SK-N-SH (cell line): ENCODE measurements around the gene USP32. TPM values are rescaled to one million over a fixed set of nuclear protein-coding genes. Genes with fewer than 3 reads are reported as not detected.
A peak's percentile ranks its signal among the peaks of the same experiment; 100 is the strongest.

Source experiments
- CTCF ChIA-PET: fragments of 300-600, 350-600 bp; formaldehyde crosslinking; extraction: SDS; loops from one replicate; lab custom pipeline; 2021; lab: Yijun Ruan, JAX
- POLR2A ChIA-PET: fragments of 350-600 bp; sonication (Branson Sonifier 250); formaldehyde crosslinking; extraction: SDS; loops from one replicate; lab custom pipeline; 2020; ENCODE audit warnings: antibody characterized with exemption, inconsistent platforms; lab: Yijun Ruan, JAX
- DNase-seq: peaks from one replicate; pipeline ENCODE4 v3.0.0; 2012
- H2AFZ ChIP-seq: fragments of 200-600 bp; sonication (generic); 2 replicates; pipeline ENCODE4 v1.8.1; 2016; ENCODE audit warnings: antibody characterized with exemption, mild to moderate bottlenecking, low read depth
- H3F3A ChIP-seq: fragments of 200-600 bp; sonication (generic); replicated peaks from 2 replicates; pipeline ENCODE3; 2016; ENCODE audit warnings: antibody characterized with exemption, mild to moderate bottlenecking; ENCODE audit not compliant: insufficient read depth
- H3K27ac ChIP-seq, 2 experiments: fragments of 200-500 bp in 1 of 2; fragments of 200-600 bp in 1 of 2; sonication (Bioruptor generic) in 1 of 2; sonication (generic), shearing (Covaris generic) in 1 of 2; 2 replicates each; pipeline versions ENCODE4 v1.5.1 to v1.6.1; 2014 to 2016; ENCODE audit warnings: low read depth in 2 of 2, inconsistent platforms in 1 of 2, low read length in 1 of 2, mild to moderate bottlenecking in 1 of 2, mixed read lengths in 1 of 2
- H3K27me3 ChIP-seq: fragments of 200-600 bp; sonication (generic), shearing (Covaris generic); 2 replicates; pipeline ENCODE4 v1.6.1; 2016; ENCODE audit warnings: mixed run types; ENCODE audit not compliant: insufficient read depth
- H3K36me3 ChIP-seq, 2 experiments: fragments of 200-500 bp in 1 of 2; fragments of 200-600 bp in 1 of 2; sonication (Bioruptor generic) in 1 of 2; sonication (generic) in 1 of 2; replicated peaks in 1 of 2; 2 replicates each; pipeline versions ENCODE3 to v1.5.1; 2014 to 2016; ENCODE audit warnings: low read length in 1 of 2, mild to moderate bottlenecking in 1 of 2; ENCODE audit not compliant: insufficient read depth in 2 of 2, control insufficient read depth in 1 of 2
- H3K4me1 ChIP-seq, 2 experiments: fragments of 200-500 bp in 1 of 2; fragments of 200-600 bp in 1 of 2; sonication (Bioruptor generic) in 1 of 2; sonication (generic), shearing (Covaris generic) in 1 of 2; 2 replicates each; pipeline versions ENCODE4 v1.5.1 to v1.6.1; 2014 to 2016; ENCODE audit warnings: low read depth in 1 of 2, low read length in 1 of 2, mixed run types in 1 of 2; ENCODE audit not compliant: insufficient read depth in 2 of 2, control insufficient read depth in 1 of 2
- H3K4me2 ChIP-seq: fragments of 200-600 bp; sonication (generic), shearing (Covaris generic); 2 replicates; pipeline ENCODE4 v1.6.1; 2017; ENCODE audit warnings: mixed run types
- H3K4me3 ChIP-seq, 2 experiments: fragments of 200-500 bp in 1 of 2; fragments of 200-600 bp in 1 of 2; sonication (Bioruptor generic) in 1 of 2; sonication (generic), shearing (Covaris generic) in 1 of 2; 2 replicates each; pipeline versions ENCODE4 v1.5.1 to v1.8.1; 2014 to 2016; ENCODE audit warnings: low read depth in 2 of 2, inconsistent platforms in 1 of 2, low read length in 1 of 2, mild to moderate bottlenecking in 1 of 2, mixed read lengths in 1 of 2, moderate library complexity in 1 of 2
- H3K79me2 ChIP-seq: fragments of 200-600 bp; sonication (generic); 2 replicates; pipeline ENCODE4 v1.8.1; 2017; ENCODE audit warnings: mild to moderate bottlenecking; ENCODE audit not compliant: insufficient read depth
- H3K9ac ChIP-seq: fragments of 200-600 bp; sonication (generic); 2 replicates; pipeline ENCODE4 v1.6.1; 2017; ENCODE audit warnings: mixed run types
- H3K9me2 ChIP-seq: fragments of 200-600 bp; sonication (generic); 2 replicates; pipeline ENCODE4 v1.6.1; 2017; ENCODE audit warnings: mixed run types
- H3K9me3 ChIP-seq: fragments of 200-600 bp; sonication (generic); 2 replicates; pipeline ENCODE4 v1.6.1; 2017; ENCODE audit warnings: mixed run types, mild to moderate bottlenecking, moderate library complexity
- H4K20me1 ChIP-seq: fragments of 200-600 bp; sonication (generic); 2 replicates; pipeline ENCODE4 v1.6.1; 2017; ENCODE audit warnings: mild to moderate bottlenecking, mixed run types; ENCODE audit not compliant: insufficient read depth
- EP300 ChIP-seq, 2 experiments: IDR thresholded peaks; 2 replicates each; pipeline versions ENCODE4 v1.4.0 to v1.6.1; 2012; ENCODE audit warnings: borderline replicate concordance in 1 of 2, low read depth in 1 of 2, low read length in 1 of 2
- FOXJ3 ChIP-seq: sonication (generic); formaldehyde crosslinking; IDR thresholded peaks from 2 replicates; pipeline ENCODE4 v1.5.1; 2020; ENCODE audit warnings: mild to moderate bottlenecking, missing genetic modification reagents
- GABPA ChIP-seq: IDR thresholded peaks from 2 replicates; pipeline ENCODE4 v1.4.0; 2012; ENCODE audit warnings: low read depth, mild to moderate bottlenecking
- GATA2 ChIP-seq: sonication (generic); formaldehyde crosslinking; IDR thresholded peaks from 2 replicates; pipeline ENCODE4 v1.5.0; 2020; ENCODE audit warnings: mild to moderate bottlenecking, missing genetic modification reagents
- JUND ChIP-seq: IDR thresholded peaks from 2 replicates; pipeline ENCODE4 v1.4.0; 2012
- MAX ChIP-seq: IDR thresholded peaks from 2 replicates; pipeline ENCODE4 v1.4.0; 2012; ENCODE audit warnings: low read depth
- MEF2A ChIP-seq: IDR thresholded peaks from 2 replicates; pipeline ENCODE4 v1.4.0; 2012; ENCODE audit warnings: low read depth, borderline replicate concordance
- MXI1 ChIP-seq: IDR thresholded peaks from 2 replicates; pipeline ENCODE4 v1.6.1; 2012; ENCODE audit warnings: mild to moderate bottlenecking, low read depth, low read length, improper control_type of control experiment
- NRF1 ChIP-seq: IDR thresholded peaks from 2 replicates; pipeline ENCODE4 v1.6.1; 2012; ENCODE audit warnings: low read depth, mild to moderate bottlenecking, low read length
- RFX5 ChIP-seq: IDR thresholded peaks from 2 replicates; pipeline ENCODE4 v1.6.1; 2012; ENCODE audit warnings: mild to moderate bottlenecking, improper control_type of control experiment, low read length
- TEAD4 ChIP-seq: IDR thresholded peaks from 2 replicates; pipeline ENCODE4 v1.4.0; 2012; ENCODE audit warnings: mild to moderate bottlenecking, borderline replicate concordance; ENCODE audit not compliant: insufficient read depth
- USF2 ChIP-seq: fragments of 150-350 bp; IDR thresholded peaks from 2 replicates; pipeline ENCODE4 v1.6.1; 2017; ENCODE audit warnings: antibody characterized with exemption, low read length, low read depth, borderline replicate concordance
- YY1 ChIP-seq: IDR thresholded peaks from 2 replicates; pipeline ENCODE4 v1.4.0; 2012; ENCODE audit warnings: low read depth, mild to moderate bottlenecking
- WGBS: methylation state at CpG from one replicate; pipeline ENCODE4 v1.1.6; 2017; ENCODE audit warnings: low lambda C conversion rate; 5-methylcytosine and 5-hydroxymethylcytosine counted together
- polyA plus RNA-seq, 3 experiments: library from polyadenylated mRNA; depleted of rRNA; stranded (reverse); fragments of >200 nt; gene quantifications; 2 replicates each; pipeline ENCODE4 v1.2.3, GENCODE V29; 2012
- TF ChIP-seq, protein P1 (sequence below): IDR thresholded peaks from 2 replicates; pipeline ENCODE4 v1.4.0; 2012; ENCODE audit warnings: low read depth, borderline replicate concordance
- TF ChIP-seq, protein P2 (sequence below): IDR thresholded peaks from 2 replicates; pipeline ENCODE4 v1.6.1; 2012; ENCODE audit warnings: mild to moderate bottlenecking, low read depth, low read length, moderate library complexity
- TF ChIP-seq, protein P3 (sequence below): fragments of 150-350 bp; IDR thresholded peaks from 2 replicates; pipeline ENCODE4 v1.6.1; 2016; ENCODE audit warnings: mild to moderate bottlenecking, low read depth, low read length

USP32 gene
- polyA plus RNA-seq, 1 of the 3 experiments (the other 2 are of a cell fraction), result 25.6 TPM

- Histone ChIP-seq H3K36me3 (no peaks in the 10 kb centered on the region), H3K9me3 (no peaks in the 10 kb centered on the region), H3K79me2 (peaks cover 4% of the 10 kb centered on the region; the same call in 1 of the 2 replicates), H3K27ac (no peak overlapping the region), H4K20me1 (no peaks in the 10 kb centered on the region), H3K4me2 (no peak overlapping the region), H3K27me3 (no peaks in the 10 kb centered on the region), H3K9ac (no peak overlapping the region), H3K9me2 (no peaks in the 10 kb centered on the region), H2AFZ (no peak overlapping the region), H3K4me1 (peaks cover 9 to 24% of the 10 kb centered on the region in 2 experiments; a peak in 3 of 4 replicates), H3K4me3 (no peak overlapping the region), H3F3A (peaks cover 12% of the 10 kb centered on the region)
- WGBS, result 81% methylated on average over 63 of the region's 66 CpGs
- POLR2A ChIA-PET, result no interaction called here
- TF ChIP-seq, protein P1, sequence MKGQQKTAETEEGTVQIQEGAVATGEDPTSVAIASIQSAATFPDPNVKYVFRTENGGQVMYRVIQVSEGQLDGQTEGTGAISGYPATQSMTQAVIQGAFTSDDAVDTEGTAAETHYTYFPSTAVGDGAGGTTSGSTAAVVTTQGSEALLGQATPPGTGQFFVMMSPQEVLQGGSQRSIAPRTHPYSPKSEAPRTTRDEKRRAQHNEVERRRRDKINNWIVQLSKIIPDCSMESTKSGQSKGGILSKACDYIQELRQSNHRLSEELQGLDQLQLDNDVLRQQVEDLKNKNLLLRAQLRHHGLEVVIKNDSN, result no peak
- TF ChIP-seq, protein P2, sequence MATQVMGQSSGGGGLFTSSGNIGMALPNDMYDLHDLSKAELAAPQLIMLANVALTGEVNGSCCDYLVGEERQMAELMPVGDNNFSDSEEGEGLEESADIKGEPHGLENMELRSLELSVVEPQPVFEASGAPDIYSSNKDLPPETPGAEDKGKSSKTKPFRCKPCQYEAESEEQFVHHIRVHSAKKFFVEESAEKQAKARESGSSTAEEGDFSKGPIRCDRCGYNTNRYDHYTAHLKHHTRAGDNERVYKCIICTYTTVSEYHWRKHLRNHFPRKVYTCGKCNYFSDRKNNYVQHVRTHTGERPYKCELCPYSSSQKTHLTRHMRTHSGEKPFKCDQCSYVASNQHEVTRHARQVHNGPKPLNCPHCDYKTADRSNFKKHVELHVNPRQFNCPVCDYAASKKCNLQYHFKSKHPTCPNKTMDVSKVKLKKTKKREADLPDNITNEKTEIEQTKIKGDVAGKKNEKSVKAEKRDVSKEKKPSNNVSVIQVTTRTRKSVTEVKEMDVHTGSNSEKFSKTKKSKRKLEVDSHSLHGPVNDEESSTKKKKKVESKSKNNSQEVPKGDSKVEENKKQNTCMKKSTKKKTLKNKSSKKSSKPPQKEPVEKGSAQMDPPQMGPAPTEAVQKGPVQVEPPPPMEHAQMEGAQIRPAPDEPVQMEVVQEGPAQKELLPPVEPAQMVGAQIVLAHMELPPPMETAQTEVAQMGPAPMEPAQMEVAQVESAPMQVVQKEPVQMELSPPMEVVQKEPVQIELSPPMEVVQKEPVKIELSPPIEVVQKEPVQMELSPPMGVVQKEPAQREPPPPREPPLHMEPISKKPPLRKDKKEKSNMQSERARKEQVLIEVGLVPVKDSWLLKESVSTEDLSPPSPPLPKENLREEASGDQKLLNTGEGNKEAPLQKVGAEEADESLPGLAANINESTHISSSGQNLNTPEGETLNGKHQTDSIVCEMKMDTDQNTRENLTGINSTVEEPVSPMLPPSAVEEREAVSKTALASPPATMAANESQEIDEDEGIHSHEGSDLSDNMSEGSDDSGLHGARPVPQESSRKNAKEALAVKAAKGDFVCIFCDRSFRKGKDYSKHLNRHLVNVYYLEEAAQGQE, result peak; percentile 94
- peak; percentile 37; the same call in 1 of the 2 replicates for TF ChIP-seq MEF2A
- DNase-seq, result no peak
- CTCF ChIA-PET, result interaction anchor here (1.4 to 4.1 kb wide), 3 partner anchors 13 to 499 kb away, joined by 5 to 32 read pairs (median 7); no protein-coding TSS in a partner anchor
Measured at GRCh38 chr17:60139438-60140285, 252.3 kb downstream of the USP32 start.

DNA sequence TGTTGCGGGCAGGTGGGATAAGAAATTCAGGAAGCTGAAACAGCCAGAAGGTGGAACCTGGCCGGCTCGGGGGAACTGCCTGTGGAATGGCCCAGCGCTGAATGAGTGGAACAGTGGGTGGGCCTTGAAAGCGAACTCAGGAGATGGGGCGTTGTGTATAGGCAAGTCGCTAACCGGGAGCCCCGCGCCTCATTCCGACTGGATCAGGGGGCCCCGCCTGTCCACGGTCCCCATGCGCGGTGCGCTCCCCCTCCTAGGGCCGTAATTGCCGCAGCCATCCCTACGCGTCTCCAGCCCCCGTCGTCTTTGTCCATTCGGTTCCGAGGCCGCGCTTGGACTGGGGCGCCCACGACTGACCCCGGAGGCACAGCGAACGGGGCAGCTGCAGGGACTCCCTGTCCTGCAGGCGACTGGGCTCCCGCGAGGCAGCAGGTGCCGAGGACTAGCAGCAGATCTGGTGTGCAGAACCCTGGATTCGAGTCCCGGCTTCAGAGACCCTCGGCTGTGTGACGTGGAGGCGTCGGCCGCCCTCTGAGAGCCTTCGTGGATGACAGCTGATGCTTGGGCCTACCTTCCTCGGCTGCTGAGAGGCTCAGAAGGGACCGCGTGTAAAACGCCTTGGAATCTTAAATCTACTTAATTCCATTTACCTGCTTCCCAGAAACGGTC, 253.0 kb downstream of the USP32 start:
- no peak for DNase-seq
- no peaks in the 10 kb centered on the region for H3K9me2 ChIP-seq
- H4K20me1 ChIP-seq, result no peaks in the 10 kb centered on the region
- peaks cover 12% of the 10 kb centered on the region for H3K79me2 ChIP-seq
- CTCF ChIA-PET, result interaction anchor here (1.3 kb wide), 1 partner anchor 11 kb away, joined by 4 read pairs; the partner anchor contains the start of gene CA4
- H2AFZ ChIP-seq, result no peak overlapping the region
- TF ChIP-seq YY1 (no peak), MAX (no peak), GABPA (no peak), GATA2 (CRISPR knock-in tag) (no peak), JUND (no peak), FOXJ3 (no peak), NRF1 (no peak), TEAD4 (no peak), EP300 (IDR thresholded peaks at IDR 0.05; ENCODE audit: borderline replicate concordance in 1 of 2, low read depth in 1 of 2, low read length in 1 of 2) (no peak), RFX5 (no peak), USF2 (no peak), MXI1 (no peak)
- TF ChIP-seq, protein P3, sequence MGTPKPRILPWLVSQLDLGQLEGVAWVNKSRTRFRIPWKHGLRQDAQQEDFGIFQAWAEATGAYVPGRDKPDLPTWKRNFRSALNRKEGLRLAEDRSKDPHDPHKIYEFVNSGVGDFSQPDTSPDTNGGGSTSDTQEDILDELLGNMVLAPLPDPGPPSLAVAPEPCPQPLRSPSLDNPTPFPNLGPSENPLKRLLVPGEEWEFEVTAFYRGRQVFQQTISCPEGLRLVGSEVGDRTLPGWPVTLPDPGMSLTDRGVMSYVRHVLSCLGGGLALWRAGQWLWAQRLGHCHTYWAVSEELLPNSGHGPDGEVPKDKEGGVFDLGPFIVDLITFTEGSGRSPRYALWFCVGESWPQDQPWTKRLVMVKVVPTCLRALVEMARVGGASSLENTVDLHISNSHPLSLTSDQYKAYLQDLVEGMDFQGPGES, result no peak
- peaks cover 12% of the 10 kb centered on the region for H3F3A ChIP-seq
- H3K36me3 ChIP-seq, result no peaks in the 10 kb centered on the region
- H3K27ac ChIP-seq, result no peak overlapping the region
- no peak overlapping the region for H3K4me3 ChIP-seq
- H3K9me3 ChIP-seq, result no peaks in the 10 kb centered on the region
- H3K4me2 ChIP-seq, result no peak overlapping the region
- H3K4me1 ChIP-seq, result peaks cover 9 to 31% of the 10 kb centered on the region in 2 experiments; a peak in 3 of 4 replicates
- 88% methylated on average over 48 of the region's 48 CpGs for WGBS
- H3K9ac ChIP-seq, result no peak overlapping the region
- POLR2A ChIA-PET, result no interaction called here
- no peaks in the 10 kb centered on the region for H3K27me3 ChIP-seq
